HEK293 (cell line): Measurements from ENCODE around the gene KRT15.

Experiments used
- BCL11B ChIP-seq: fragments of 450-650 bp; formaldehyde crosslinking; IDR thresholded peaks from 2 replicates; pipeline ENCODE4 v1.5.1; 2016; ENCODE audit warnings: low read depth, missing biosample characterization, missing genetic modification characterization
- GLI4 ChIP-seq: fragments of 450-650 bp; formaldehyde crosslinking; IDR thresholded peaks from 2 replicates; pipeline ENCODE4 v1.5.1; 2016; ENCODE audit warnings: missing biosample characterization, missing genetic modification characterization
- HOXA7 ChIP-seq: sonication (generic); formaldehyde crosslinking; IDR thresholded peaks from 2 replicates; pipeline ENCODE4 v1.8.1; 2022; ENCODE audit warnings: missing genetic modification reagents, borderline replicate concordance
- PBX3 ChIP-seq: sonication (generic); formaldehyde crosslinking; IDR thresholded peaks from 2 replicates; pipeline ENCODE4 v1.8.1; 2022; ENCODE audit warnings: mild to moderate bottlenecking, moderate library complexity, missing genetic modification reagents
- TCF7L2 ChIP-seq: IDR thresholded peaks from 2 replicates; pipeline ENCODE4 v1.6.1; 2011; ENCODE audit warnings: low read depth, mild to moderate bottlenecking, inconsistent platforms, low read length, moderate library complexity, borderline replicate concordance
- ZNF174 ChIP-seq: fragments of 450-650 bp; formaldehyde crosslinking; IDR thresholded peaks from 2 replicates; pipeline ENCODE4 v1.5.0; 2017; ENCODE audit warnings: missing biosample characterization, mild to moderate bottlenecking, missing genetic modification characterization
- ZNF223 ChIP-seq: fragments of 450-650 bp; formaldehyde crosslinking; IDR thresholded peaks from 2 replicates; pipeline ENCODE4 v1.5.1; 2016; ENCODE audit warnings: missing biosample characterization, missing genetic modification characterization
- ZNF292 ChIP-seq: fragments of 450-650 bp; formaldehyde crosslinking; IDR thresholded peaks from 2 replicates; pipeline ENCODE4 v1.5.1; 2016; ENCODE audit warnings: low read depth, missing biosample characterization, missing genetic modification characterization, borderline replicate concordance
- ZNF544 ChIP-seq: fragments of 450-650 bp; formaldehyde crosslinking; IDR thresholded peaks from 2 replicates; pipeline ENCODE4 v1.5.0; 2017; ENCODE audit warnings: missing biosample characterization, missing genetic modification characterization
- ZNF777 ChIP-seq: fragments of 450-650 bp; formaldehyde crosslinking; IDR thresholded peaks from 2 replicates; pipeline ENCODE4 v1.5.1; 2017; ENCODE audit warnings: missing biosample characterization, missing genetic modification characterization, borderline replicate concordance
- ZNF785 ChIP-seq: fragments of 450-650 bp; formaldehyde crosslinking; IDR thresholded peaks from 2 replicates; pipeline ENCODE4 v1.5.1; 2016; ENCODE audit warnings: missing biosample characterization, missing genetic modification characterization
- TF ChIP-seq, protein P1 (sequence below): fragments of 450-650 bp; formaldehyde crosslinking; IDR thresholded peaks from 2 replicates; pipeline ENCODE4 v1.5.1; 2016; ENCODE audit warnings: missing biosample characterization, missing genetic modification characterization
- TF ChIP-seq, protein P2 (sequence below): fragments of 450-650 bp; formaldehyde crosslinking; IDR thresholded peaks from 2 replicates; pipeline ENCODE4 v1.5.1; 2017; ENCODE audit warnings: missing biosample characterization, missing genetic modification characterization

GRCh38 chr17:41498276-41498675 is 20.4 kb downstream of the KRT15 start:
- TF ChIP-seq, protein P1, sequence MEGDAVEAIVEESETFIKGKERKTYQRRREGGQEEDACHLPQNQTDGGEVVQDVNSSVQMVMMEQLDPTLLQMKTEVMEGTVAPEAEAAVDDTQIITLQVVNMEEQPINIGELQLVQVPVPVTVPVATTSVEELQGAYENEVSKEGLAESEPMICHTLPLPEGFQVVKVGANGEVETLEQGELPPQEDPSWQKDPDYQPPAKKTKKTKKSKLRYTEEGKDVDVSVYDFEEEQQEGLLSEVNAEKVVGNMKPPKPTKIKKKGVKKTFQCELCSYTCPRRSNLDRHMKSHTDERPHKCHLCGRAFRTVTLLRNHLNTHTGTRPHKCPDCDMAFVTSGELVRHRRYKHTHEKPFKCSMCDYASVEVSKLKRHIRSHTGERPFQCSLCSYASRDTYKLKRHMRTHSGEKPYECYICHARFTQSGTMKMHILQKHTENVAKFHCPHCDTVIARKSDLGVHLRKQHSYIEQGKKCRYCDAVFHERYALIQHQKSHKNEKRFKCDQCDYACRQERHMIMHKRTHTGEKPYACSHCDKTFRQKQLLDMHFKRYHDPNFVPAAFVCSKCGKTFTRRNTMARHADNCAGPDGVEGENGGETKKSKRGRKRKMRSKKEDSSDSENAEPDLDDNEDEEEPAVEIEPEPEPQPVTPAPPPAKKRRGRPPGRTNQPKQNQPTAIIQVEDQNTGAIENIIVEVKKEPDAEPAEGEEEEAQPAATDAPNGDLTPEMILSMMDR = no peak
- TF ChIP-seq, protein P2, sequence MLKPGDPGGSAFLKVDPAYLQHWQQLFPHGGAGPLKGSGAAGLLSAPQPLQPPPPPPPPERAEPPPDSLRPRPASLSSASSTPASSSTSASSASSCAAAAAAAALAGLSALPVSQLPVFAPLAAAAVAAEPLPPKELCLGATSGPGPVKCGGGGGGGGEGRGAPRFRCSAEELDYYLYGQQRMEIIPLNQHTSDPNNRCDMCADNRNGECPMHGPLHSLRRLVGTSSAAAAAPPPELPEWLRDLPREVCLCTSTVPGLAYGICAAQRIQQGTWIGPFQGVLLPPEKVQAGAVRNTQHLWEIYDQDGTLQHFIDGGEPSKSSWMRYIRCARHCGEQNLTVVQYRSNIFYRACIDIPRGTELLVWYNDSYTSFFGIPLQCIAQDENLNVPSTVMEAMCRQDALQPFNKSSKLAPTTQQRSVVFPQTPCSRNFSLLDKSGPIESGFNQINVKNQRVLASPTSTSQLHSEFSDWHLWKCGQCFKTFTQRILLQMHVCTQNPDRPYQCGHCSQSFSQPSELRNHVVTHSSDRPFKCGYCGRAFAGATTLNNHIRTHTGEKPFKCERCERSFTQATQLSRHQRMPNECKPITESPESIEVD (tag by site-specific recombination) = no peak
- TF ChIP-seq HOXA7 (CRISPR knock-in tag) (no peak), ZNF785 (tag by site-specific recombination) (no peak), ZNF292 (tag by site-specific recombination) (no peak), GLI4 (tag by site-specific recombination) (no peak), ZNF777 (tag by site-specific recombination) (no peak), ZNF174 (tag by site-specific recombination) (no peak), BCL11B (tag by site-specific recombination) (no peak), ZNF223 (tag by site-specific recombination) (no peak), TCF7L2 (no peak), ZNF544 (tag by site-specific recombination) (no peak), PBX3 (CRISPR knock-in tag) (no peak)
